ENCODE measurements around the gene ZNF625.
A peak's percentile ranks its signal among the peaks of the same experiment; 100 is the strongest.

ZNF625 gene

GRCh38 chr19:12162882-12163806, 6.6 kb upstream of the ZNF625 start, which contains the start of gene ZNF136:
TSS of gene ZNF136 (plus strand) at chr19:12163096. CDS start at chr19:12163204, 108 bp downstream.
- Histone ChIP-seq H3K18ac (ENCODE audit: low read length) (peak within 1 kb of the TSS; percentile 80), H3K4me1 (ENCODE audit: control insufficient read depth, low read depth, low read length) (no peaks in the 10 kb centered on the region), H3K4me2 (ENCODE audit: low read length) (peak within 1 kb of the TSS; percentile 73), H2AK5ac (ENCODE audit: low read length) (no peak within 1 kb of the TSS), H2BK5ac (ENCODE audit: low read length) (no peak within 1 kb of the TSS), H3K27ac (ENCODE audit: low read depth, low read length) (peak within 1 kb of the TSS; percentile 77), H4K5ac (ENCODE audit: low read length) (no peak within 1 kb of the TSS), H3K36me3 (ENCODE audit: control insufficient read depth, insufficient read depth, low read length) (no peaks in the 10 kb centered on the region), H2BK15ac (replicated peaks; ENCODE audit: low read depth) (no peak within 1 kb of the TSS), H3K4ac (ENCODE audit: low read depth, low read length) (peak within 1 kb of the TSS; percentile 41), H2BK120ac (ENCODE audit: low read depth, low read length) (no peak within 1 kb of the TSS), H3K79me1 (ENCODE audit: low read length) (peaks cover 9% of the 10 kb centered on the region), H3K23ac (ENCODE audit: low read length) (no peak within 1 kb of the TSS), H4K8ac (ENCODE audit: low read depth, low read length) (no peak within 1 kb of the TSS), H3K56ac (ENCODE audit: low read length) (peak within 1 kb of the TSS; percentile 92), H3K9ac (ENCODE audit: low read length) (peak within 1 kb of the TSS; percentile 83), H3K4me3 (ENCODE audit: low read length) (peak within 1 kb of the TSS; percentile 90), H3K27me3 (ENCODE audit: insufficient read depth, low read length, poor library complexity) (no peaks in the 10 kb centered on the region), H3K79me2 (ENCODE audit: control insufficient read depth, insufficient read depth, low read length) (peaks cover 12% of the 10 kb centered on the region)
- WGBS (ENCODE audit: extremely low coverage, insufficient coverage, low lambda C conversion rate), result no CpG with 5 or more reads among the region's 57 CpGs
- DNase-seq, result peak; percentile 98

- no peak overlapping the region for H2BK5ac ChIP-seq (ENCODE audit: low read length)
- H3K27ac ChIP-seq (ENCODE audit: low read depth, low read length), result no peak overlapping the region
- peaks cover 9% of the 10 kb centered on the region for H3K79me1 ChIP-seq (ENCODE audit: low read length)
Observed at GRCh38 chr19:12162513-12162881, 6.0 kb upstream of the ZNF625 start.

GRCh38 chr19:12159773-12160414, 3.4 kb upstream of the ZNF625 start:
- Histone ChIP-seq H3K4me2 (ENCODE audit: low read length) (no peak overlapping the region), H3K9ac (ENCODE audit: low read length) (no peak overlapping the region), H3K27ac (ENCODE audit: low read depth, low read length) (no peak overlapping the region), H2AK5ac (ENCODE audit: low read length) (no peak overlapping the region), H3K18ac (ENCODE audit: low read length) (no peak overlapping the region), H3K27me3 (ENCODE audit: insufficient read depth, low read length, poor library complexity) (no peaks in the 10 kb centered on the region), H3K36me3 (ENCODE audit: control insufficient read depth, insufficient read depth, low read length) (no peaks in the 10 kb centered on the region), H2BK5ac (ENCODE audit: low read length) (no peak overlapping the region), H3K79me2 (ENCODE audit: control insufficient read depth, insufficient read depth, low read length) (peaks cover 17% of the 10 kb centered on the region), H3K4ac (ENCODE audit: low read depth, low read length) (no peak overlapping the region), H4K5ac (ENCODE audit: low read length) (no peak overlapping the region), H3K4me1 (ENCODE audit: control insufficient read depth, low read depth, low read length) (peaks cover 4% of the 10 kb centered on the region), H3K23ac (ENCODE audit: low read length) (no peak overlapping the region), H2BK15ac (replicated peaks; ENCODE audit: low read depth) (no peak overlapping the region), H3K79me1 (ENCODE audit: low read length) (peaks cover 11% of the 10 kb centered on the region), H4K8ac (ENCODE audit: low read depth, low read length) (no peak overlapping the region), H2BK120ac (ENCODE audit: low read depth, low read length) (no peak overlapping the region), H3K56ac (ENCODE audit: low read length) (no peak overlapping the region), H3K4me3 (ENCODE audit: low read length) (no peak overlapping the region)
- WGBS (ENCODE audit: extremely low coverage, insufficient coverage, low lambda C conversion rate), result no CpG with 5 or more reads among the region's 25 CpGs
- DNase-seq, result no peak

More at GRCh38 chr19:12162513-12162881, 6.0 kb upstream of the ZNF625 start:
- Histone ChIP-seq H3K4me3 (ENCODE audit: low read length) (no peak overlapping the region), H2AK5ac (ENCODE audit: low read length) (no peak overlapping the region), H2BK15ac (replicated peaks; ENCODE audit: low read depth) (no peak overlapping the region), H3K4me1 (ENCODE audit: control insufficient read depth, low read depth, low read length) (no peaks in the 10 kb centered on the region), H3K79me2 (ENCODE audit: control insufficient read depth, insufficient read depth, low read length) (peaks cover 12% of the 10 kb centered on the region), H3K23ac (ENCODE audit: low read length) (no peak overlapping the region), H3K27me3 (ENCODE audit: insufficient read depth, low read length, poor library complexity) (no peaks in the 10 kb centered on the region), H3K9ac (ENCODE audit: low read length) (no peak overlapping the region), H3K4ac (ENCODE audit: low read depth, low read length) (no peak overlapping the region), H3K56ac (ENCODE audit: low read length) (no peak overlapping the region), H4K5ac (ENCODE audit: low read length) (no peak overlapping the region), H3K4me2 (ENCODE audit: low read length) (peak overlapping the region; percentile 61), H3K18ac (ENCODE audit: low read length) (no peak overlapping the region), H2BK120ac (ENCODE audit: low read depth, low read length) (no peak overlapping the region), H4K8ac (ENCODE audit: low read depth, low read length) (no peak overlapping the region), H3K36me3 (ENCODE audit: control insufficient read depth, insufficient read depth, low read length) (no peaks in the 10 kb centered on the region)
- no peak for DNase-seq
- WGBS (ENCODE audit: extremely low coverage, insufficient coverage, low lambda C conversion rate), result no CpG with 5 or more reads among the region's 8 CpGs

GRCh38 chr19:12155324-12155860, 1.1 kb downstream of the ZNF625 start:
- Histone ChIP-seq H3K27ac (ENCODE audit: low read depth, low read length) (no peak overlapping the region), H3K4me1 (ENCODE audit: control insufficient read depth, low read depth, low read length) (peaks cover 4% of the 10 kb centered on the region), H4K8ac (ENCODE audit: low read depth, low read length) (no peak overlapping the region), H3K4me2 (ENCODE audit: low read length) (peak overlapping the region; percentile 80), H2BK120ac (ENCODE audit: low read depth, low read length) (no peak overlapping the region), H3K4me3 (ENCODE audit: low read length) (peak overlapping the region; percentile 50), H2BK5ac (ENCODE audit: low read length) (no peak overlapping the region), H3K79me2 (ENCODE audit: control insufficient read depth, insufficient read depth, low read length) (peaks cover 19% of the 10 kb centered on the region), H2BK15ac (replicated peaks; ENCODE audit: low read depth) (no peak overlapping the region), H3K18ac (ENCODE audit: low read length) (no peak overlapping the region), H3K36me3 (ENCODE audit: control insufficient read depth, insufficient read depth, low read length) (peaks cover 4% of the 10 kb centered on the region), H3K9ac (ENCODE audit: low read length) (peak overlapping the region; percentile 90), H3K27me3 (ENCODE audit: insufficient read depth, low read length, poor library complexity) (no peaks in the 10 kb centered on the region), H3K79me1 (ENCODE audit: low read length) (peaks cover 10% of the 10 kb centered on the region), H3K4ac (ENCODE audit: low read depth, low read length) (no peak overlapping the region), H3K56ac (ENCODE audit: low read length) (peak overlapping the region; percentile 69), H4K5ac (ENCODE audit: low read length) (no peak overlapping the region), H2AK5ac (ENCODE audit: low read length) (no peak overlapping the region), H3K23ac (ENCODE audit: low read length) (no peak overlapping the region)
- DNase-seq, result no peak
- no CpG with 5 or more reads among the region's 11 CpGs for WGBS (ENCODE audit: extremely low coverage, insufficient coverage, low lambda C conversion rate)

DNA sequence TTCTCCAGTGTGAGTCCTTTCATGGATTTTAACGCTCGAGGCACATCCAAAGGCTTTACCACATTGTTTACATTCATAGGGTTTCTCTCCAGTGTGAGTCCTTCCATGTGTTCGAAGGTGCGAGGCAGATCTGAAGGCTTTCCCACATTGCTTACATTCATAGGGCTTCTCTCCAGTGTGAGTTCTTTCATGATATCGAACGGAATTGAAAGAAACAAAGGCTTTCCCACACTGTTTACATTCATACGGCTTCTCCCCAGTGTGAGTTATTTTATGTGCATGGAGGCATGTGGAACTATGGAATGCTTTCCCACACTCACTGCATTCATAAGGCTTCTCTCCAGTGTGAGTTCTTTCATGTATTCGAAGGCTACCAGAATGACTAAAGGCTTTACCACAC, 11.2 kb downstream of the ZNF625 start:
- Histone ChIP-seq H2BK5ac (ENCODE audit: low read length) (no peak overlapping the region), H3K79me2 (ENCODE audit: control insufficient read depth, insufficient read depth, low read length) (no peaks in the 10 kb centered on the region), H2AK5ac (ENCODE audit: low read length) (no peak overlapping the region), H3K79me1 (ENCODE audit: low read length) (peaks cover 2% of the 10 kb centered on the region), H3K27me3 (ENCODE audit: insufficient read depth, low read length, poor library complexity) (no peaks in the 10 kb centered on the region), H3K23ac (ENCODE audit: low read length) (no peak overlapping the region), H2BK15ac (replicated peaks; ENCODE audit: low read depth) (no peak overlapping the region), H3K4ac (ENCODE audit: low read depth, low read length) (no peak overlapping the region), H3K4me2 (ENCODE audit: low read length) (no peak overlapping the region), H4K8ac (ENCODE audit: low read depth, low read length) (no peak overlapping the region), H3K4me1 (ENCODE audit: control insufficient read depth, low read depth, low read length) (peaks cover 6% of the 10 kb centered on the region), H3K9ac (ENCODE audit: low read length) (no peak overlapping the region), H3K56ac (ENCODE audit: low read length) (no peak overlapping the region), H3K27ac (ENCODE audit: low read depth, low read length) (no peak overlapping the region), H3K36me3 (ENCODE audit: control insufficient read depth, insufficient read depth, low read length) (peaks cover 15% of the 10 kb centered on the region), H2BK120ac (ENCODE audit: low read depth, low read length) (no peak overlapping the region), H3K4me3 (ENCODE audit: low read length) (no peak overlapping the region), H4K5ac (ENCODE audit: low read length) (no peak overlapping the region), H3K18ac (ENCODE audit: low read length) (no peak overlapping the region)
- no peak for DNase-seq
- no CpG with 5 or more reads among the region's 8 CpGs for WGBS (ENCODE audit: extremely low coverage, insufficient coverage, low lambda C conversion rate)
